IPS DF 4.7 (cell line): ENCODE data around the gene U2AF1L4.

Experiments used
- DNase-seq: peaks from one replicate; pipeline ENCODE4 v3.0.0-alpha.2; 2013; ENCODE audit warnings: low spot score; ENCODE audit errors: extremely low read depth

U2AF1L4 gene

DNA sequence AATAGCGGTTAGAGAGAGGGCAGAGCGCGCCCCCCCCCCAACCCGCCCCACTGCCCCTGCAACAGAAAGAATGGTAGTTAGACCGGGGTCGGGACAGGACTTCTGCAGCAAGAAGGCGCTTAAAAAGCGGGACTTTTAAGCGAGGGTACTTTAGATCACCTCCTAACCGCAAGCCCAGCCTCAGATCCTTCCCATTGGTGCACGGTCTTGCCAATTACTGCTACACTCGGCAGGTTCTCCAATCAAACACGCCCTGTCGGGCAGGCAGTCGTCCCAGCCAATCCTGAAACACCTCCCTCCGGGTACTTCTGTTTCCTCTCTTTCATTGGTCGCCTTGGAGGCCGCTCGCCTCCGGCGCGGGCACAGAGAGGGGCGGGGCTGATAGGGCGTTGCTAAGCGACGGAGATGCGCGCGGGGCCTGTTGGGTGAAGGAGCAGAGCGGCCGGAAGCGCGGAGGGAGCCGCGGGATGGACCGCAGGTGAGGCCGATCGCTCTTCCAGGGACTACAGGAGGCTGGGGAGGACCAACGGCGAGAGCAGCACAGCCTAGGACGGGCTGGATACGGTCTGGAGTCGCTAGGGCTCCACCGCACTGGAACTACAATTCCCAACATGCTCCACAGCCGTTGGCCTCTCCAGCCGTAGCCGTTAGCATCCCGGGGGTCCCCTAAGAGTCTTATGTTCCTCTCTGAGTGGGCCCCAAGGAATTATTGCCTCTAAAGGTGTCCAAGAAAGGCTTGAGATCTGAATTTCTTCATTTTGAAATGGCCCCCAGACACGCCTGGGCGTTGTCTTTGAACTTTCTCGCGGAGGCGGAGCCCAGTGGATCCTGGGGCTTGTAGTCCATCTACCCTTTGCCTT lies 12.8 kb upstream of the U2AF1L4 start, which contains the start of gene PROSER3:
TSS of gene PROSER3 (plus strand) at position 428 of the 860 bp plus-strand sequence. CDS start at position 468, 40 bp downstream.
- DNase-seq: peak; percentile 97

DNA sequence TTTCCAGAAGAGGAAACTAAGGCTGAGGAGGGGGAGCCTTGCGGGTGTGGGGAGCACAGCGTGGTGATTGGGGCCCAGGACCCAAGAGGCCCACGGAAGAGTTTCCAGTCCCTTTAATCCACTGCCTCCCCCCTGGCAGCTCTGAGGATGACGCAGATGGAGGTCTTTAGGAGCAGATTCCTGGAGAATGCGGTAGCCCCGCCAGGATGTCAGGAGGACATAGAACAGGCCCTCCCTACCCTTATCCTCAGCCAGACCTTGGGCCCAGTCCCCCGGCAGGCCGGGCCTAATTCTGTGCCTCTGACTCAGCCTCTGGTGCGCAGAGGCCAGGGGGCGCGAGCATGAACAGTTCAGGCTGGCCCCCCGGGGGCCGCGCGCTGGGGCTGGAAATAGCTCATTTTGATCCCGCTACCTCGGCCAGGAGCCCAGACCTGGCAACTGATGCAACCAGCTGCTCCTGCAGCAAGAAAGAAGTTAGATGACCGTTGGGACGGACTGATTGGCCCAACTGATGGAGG lies 12.1 kb upstream of the U2AF1L4 start:
- no peak for DNase-seq

DNA sequence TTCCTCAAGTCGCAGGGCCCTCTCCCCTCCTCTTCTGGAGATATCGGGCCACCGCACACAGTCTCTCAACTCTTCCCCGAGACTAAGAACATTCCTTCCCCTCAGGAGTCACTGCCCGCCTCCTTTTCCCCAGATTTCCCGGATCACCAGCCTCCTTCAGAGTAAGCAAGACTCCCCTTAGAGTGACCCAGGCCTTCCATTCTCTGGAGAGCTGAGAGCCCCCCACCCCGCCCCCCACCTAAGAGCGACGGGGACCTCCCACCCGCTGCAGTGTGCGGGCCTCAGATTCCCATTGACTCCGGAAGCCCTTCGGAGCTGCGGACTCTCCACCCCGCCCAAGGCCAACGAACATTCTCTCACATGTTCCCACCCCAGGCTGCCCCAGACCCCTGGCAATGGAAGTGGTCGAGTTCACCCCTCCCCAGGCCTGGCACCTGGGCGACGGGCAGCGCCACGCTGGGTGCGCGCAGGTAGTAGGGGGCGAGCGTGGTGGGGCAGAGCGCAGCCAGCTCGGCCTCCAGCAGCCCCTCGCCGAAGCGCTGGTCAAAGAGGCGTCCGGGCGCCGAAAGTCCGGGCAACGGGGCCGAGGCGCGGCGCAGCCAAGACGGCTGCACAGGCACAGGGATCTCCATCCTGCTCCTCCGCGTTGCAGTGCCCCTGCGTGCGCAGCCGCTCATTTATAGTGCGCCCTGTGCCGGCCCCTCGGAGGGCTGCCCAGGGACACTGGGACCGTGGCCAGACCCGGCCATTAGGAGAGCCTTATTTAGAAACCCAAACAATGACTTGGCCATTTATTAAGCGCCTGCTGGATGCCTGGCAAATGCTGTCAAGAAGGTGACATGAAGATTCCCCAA lies 11.4 kb upstream of the U2AF1L4 start, which contains the start of gene HSPB6:
TSS of gene HSPB6 (minus strand) at position 653 of the 854 bp plus-strand sequence. CDS start at position 632, 21 bp downstream.
- DNase-seq: no peak

DNA sequence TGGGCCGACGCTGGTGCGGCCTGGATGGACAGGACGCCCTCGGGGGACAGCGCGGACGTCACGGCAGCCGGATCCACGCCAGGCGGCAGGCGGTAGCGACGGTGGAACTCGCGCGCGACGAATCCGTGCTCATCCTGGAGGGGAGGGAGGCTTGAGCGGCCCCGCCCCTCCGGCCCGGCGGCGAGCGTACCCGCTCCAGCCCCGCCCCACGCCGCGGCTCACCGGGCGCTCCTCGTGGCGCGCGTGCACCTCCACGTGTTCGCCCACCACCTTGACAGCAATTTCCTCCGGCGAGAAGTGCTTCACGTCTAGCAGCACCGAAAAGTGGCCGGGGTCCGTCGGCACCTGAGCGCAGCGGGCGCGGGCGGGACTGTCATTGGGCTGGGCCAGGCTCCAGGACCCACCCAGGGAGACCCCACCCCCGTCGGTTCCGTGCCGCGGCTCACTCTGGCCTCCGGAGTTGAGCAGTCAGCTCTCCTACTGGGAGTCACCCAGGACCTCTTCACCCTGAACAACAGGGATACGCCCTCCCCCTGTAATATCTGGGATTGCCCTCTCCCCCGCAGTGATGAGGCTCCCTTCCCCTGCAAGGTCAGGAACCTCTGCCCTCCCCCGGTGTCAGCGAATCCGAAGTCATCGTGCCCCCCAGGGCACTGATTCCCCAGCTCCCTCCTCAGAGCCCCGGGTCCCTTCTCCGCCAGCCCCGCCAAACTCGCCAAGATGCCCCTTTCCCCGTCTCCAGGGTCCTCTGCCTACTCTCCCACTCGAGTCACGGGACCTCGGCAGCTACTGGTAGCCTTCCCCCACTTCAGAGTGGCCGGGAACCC lies 10.5 kb upstream of the U2AF1L4 start:
- no peak for DNase-seq

DNA sequence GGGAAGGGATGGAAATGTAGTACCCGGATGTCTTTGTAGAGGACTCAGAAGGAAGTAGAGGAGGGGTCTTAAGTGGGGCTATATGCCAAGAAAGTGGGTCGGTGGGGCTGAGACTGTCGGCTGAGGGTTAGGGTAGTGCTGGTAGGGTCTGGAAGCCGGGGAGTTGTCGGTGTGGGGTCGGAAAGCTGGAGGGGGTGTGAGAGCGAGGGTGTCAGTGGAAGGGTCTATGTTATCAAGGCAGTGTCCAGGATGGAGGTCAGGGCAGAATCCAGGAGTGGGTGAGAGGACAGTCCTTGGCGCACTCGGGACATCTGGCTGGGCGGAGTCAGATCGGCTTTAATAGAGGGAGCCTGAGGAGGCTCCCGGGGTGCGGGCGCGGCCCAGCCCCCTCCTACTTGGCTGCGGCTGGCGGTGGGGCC lies 9.9 kb upstream of the U2AF1L4 start:
- no peak for DNase-seq

- no peak for DNase-seq
Measured at GRCh38 chr19:35754370-35755130, 9.3 kb upstream of the U2AF1L4 start.

DNA sequence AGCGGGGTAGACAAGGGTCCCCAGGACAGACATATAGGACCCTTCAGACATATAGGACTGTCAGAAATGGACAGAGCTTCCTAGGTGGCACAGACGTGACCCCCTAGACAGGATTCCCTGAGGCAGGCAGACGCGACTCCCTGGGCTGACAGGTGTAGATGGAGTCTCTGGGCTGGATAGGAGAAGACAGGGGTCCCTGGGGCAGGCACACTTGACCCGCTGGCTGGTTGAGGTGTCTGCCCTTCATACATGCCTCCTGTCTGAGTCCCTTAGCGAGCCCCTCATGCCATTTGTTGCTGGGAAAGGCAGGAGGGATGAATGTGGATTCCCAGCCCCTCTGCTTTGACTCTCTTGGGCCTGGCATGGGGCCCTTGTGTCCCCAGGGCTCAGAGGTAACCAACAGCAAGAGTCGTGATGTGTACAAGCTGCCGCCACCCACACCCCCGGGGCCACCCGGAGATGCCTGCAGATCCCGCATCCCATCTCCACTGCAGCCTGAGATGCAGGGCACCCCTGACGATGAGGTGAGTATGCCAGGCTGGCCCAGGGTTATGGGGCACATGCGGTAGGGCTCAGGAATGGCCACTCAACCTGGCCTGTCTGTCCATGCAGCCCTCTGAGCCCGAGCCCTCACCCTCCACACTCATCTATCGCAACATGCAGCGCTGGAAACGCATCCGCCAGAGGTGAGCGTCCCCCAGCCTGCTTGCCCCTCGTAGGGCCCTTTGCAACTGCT lies 8.6 kb upstream of the U2AF1L4 start:
- DNase-seq: no peak

DNA sequence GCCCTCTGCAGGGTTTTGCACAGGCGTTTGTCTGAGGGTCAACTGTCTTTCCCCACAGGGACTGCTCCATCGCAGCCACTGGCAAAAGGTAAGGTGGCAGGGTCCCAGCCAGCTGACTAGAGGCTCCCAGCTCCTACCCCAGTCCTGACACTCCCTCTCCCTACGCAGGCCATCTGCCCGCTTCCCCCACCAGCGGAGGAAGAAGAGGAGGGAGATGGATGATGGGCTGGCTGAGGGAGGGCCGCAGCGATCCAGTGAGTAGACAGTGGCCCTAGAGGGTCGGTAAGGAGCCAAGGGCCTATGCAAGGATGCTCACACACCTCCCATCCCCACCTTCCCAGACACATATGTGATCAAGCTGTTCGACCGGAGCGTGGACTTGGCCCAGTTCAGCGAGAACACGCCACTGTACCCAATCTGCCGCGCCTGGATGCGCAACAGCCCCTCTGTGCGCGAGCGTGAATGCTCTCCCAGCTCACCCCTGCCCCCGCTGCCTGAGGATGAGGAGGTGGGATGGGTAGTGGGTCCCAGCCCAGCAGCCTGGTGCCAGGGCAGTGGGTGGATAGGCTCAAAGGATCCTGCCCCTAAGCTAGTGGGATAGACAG lies 7.6 kb upstream of the U2AF1L4 start:
- DNase-seq: no peak

DNA sequence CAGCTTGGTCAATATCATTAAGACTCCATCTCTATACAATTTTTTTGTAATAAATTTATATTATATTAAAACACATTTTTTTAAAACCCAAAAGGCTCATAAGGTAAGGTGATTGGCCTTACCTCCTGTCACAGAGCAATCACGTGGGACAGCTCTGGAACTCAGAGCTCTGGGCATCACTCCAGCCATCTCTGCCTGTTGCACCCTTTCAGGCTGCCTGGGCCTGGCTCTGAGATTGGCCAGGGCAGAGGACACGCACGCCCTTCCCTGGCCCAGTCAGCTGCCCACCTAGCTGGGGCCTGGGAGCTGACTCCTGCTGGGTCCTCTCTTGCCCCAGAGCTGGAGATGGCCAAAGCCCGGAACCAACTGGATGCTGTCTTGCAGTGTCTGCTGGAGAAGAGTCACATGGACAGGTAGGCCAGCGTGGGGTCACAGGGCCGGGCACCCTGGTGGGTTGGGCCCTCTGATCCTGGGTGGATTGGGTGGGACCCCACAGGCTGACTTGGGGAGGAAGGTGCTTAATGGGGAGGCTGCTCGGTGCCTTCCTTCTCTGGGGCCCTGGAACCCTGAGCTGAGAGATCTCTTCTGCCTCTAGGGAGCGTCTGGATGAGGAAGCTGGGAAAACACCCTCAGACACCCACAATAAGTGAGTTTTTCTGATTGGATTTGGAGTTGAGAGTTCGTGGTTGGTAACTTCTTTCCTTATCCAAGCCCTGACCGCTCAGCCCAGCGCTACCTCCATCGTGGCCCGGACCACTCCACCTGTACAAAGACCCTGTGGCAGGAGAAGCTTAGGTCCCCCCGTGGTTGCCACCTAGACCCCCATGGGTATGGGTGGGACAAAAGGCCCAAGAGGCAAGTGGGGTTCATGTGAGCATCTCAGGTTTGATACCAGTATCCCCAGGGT lies 6.9 kb upstream of the U2AF1L4 start:
- DNase-seq: no peak

DNA sequence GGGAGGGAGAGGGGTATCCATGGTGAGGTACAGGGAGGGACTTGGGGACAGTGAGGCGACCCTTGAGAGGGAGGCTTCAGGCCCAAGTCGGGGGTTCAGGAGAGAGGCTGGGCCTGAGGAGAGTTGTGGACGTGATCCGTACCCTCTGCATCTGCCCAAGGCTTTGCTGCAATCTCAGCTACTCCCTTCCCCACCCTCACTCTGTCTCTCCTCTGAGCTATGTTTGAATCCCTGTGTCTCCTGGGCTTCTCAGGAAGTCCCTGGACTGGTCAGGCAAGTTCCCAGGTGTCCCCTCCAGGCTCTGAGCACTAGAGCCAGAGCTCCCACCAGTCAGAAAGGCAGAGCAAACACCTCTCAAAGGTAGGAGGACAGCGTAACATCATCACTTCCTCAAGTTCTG lies 4.9 kb upstream of the U2AF1L4 start:
- DNase-seq: no peak

GRCh38 chr19:35748106-35749020 lies 3.1 kb upstream of the U2AF1L4 start, which contains the start of gene LIN37:
LIN37 (plus strand) TSS chr19:35748576; CDS start chr19:35748725, 149 bp downstream.
- peak; percentile 99 for DNase-seq

DNA sequence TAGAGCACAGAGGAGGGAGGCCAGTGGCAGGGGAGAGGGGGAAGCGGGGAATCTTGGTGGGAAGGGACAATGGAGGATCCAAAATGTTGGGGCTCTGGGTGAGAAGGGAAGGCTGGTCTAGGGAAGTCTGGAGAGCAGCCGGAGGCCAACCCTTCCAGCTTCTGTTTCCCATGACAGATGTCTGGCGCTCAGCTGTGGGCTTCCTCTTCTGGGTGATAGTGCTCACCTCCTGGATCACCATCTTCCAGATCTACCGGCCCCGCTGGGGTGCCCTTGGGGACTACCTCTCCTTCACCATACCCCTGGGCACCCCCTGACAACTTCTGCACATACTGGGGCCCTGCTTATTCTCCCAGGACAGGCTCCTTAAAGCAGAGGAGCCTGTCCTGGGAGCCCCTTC lies 1.3 kb upstream of the U2AF1L4 start:
- DNase-seq: no peak

DNA sequence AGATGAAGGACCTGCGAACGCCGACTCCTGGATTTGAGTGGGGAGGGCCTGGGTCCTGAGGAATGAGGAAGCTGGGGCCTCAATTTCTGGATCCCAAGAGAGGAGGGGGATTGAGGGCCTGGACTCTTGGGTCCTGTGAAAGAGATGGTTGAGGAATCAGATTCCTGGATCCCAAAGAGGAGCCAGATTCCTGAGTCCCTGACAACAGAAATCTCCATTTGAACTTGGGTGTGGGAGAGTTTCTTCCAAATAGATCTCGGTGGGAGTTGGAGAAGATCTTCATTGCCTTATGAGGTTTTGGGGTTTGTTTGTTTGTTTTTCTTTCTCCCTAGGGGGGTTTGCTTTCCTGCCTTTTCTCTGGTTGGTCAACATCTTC lies 857 bp upstream of the U2AF1L4 start:
- DNase-seq: no peak

DNA sequence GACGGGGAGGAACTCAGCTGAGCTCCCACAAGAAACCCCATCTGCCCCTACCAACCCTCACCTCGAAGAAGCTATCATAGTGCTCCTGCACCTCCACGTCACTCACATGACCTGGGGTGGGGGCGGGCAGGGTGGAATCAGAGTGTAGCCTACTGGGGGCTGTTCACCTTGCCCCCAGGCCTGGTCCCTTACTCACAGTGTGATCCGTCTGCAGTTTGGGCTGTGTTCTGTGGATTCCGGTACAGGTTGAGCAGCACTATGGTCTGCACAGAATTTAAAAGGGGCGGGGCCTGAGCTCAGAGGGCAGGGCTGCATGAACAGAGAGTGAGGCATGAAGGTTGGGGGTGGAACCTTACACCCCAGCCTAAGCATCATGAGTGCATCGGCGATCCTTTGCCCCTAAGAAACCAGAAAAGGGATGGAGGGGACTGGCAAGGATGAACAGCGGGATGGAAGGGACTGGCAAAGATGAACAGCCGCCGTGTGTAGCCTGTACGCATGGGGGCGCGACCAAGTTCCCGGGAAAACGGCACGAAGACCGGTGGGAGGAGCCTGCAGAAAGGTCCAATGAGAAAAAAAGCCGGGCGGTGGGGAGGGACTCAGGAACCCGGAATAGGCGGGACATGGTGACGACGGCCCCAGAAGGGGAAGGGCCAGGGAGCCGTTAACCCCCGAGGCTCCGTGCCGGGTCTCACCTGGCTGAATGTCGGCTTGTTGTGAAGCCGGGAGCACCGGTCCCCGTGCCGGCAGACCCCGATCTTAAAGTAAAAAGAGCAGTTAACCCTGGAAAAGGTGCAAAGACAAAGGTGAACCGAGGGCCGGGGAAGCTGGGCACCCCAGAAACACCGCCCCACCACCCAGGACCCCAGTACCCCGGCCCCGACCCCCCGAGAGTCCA lies 539 bp downstream of the U2AF1L4 start:
- no peak for DNase-seq

GRCh38 chr19:35743640-35744429 lies 1.4 kb downstream of the U2AF1L4 start:
- no peak for DNase-seq
